ENCODE data around the gene AGPAT4. TPM values are rescaled to one million over a fixed set of nuclear protein-coding genes. Genes with fewer than 3 reads are reported as not detected.
"Not testable (repeated sequence)": the region's sequence is repeated elsewhere in the genome, so short reads cannot be mapped to it uniquely, and the experiment has no call there.

AGPAT4 gene
- total RNA-seq, 4 donors from 2014 or later: 7.2 to 20.2 (median 12.5) TPM

- DNase-seq (ENCODE audit: low spot score): no peak
- peak; percentile 33 for ATAC-seq (ENCODE audit: low FRiP score)
- TF ChIP-seq CTCF (IDR thresholded peaks at IDR 0.05): no peak
Observed at GRCh38 chr6:161186173-161186769, 87.6 kb downstream of the AGPAT4 start.

- no peak for ATAC-seq (ENCODE audit: low FRiP score)
- TF ChIP-seq CTCF (IDR thresholded peaks at IDR 0.05): no peak
- no peak for DNase-seq (ENCODE audit: low spot score)
Observed at GRCh38 chr6:161181121-161181520, 92.7 kb downstream of the AGPAT4 start.

- not testable (repeated sequence) for DNase-seq (ENCODE audit: low spot score); ATAC-seq (ENCODE audit: low FRiP score)
Observed at GRCh38 chr6:161178155-161178554, 95.7 kb downstream of the AGPAT4 start.

- DNase-seq (ENCODE audit: low spot score); ATAC-seq (ENCODE audit: low FRiP score): not testable (repeated sequence)
Observed at GRCh38 chr6:161176428-161176827, 97.4 kb downstream of the AGPAT4 start.

- ATAC-seq (ENCODE audit: low FRiP score); DNase-seq (ENCODE audit: low spot score): not testable (repeated sequence)
Observed at GRCh38 chr6:161172769-161173168, 101.1 kb downstream of the AGPAT4 start.

GRCh38 chr6:161171207-161171606 is 102.7 kb downstream of the AGPAT4 start:
- TF ChIP-seq CTCF (IDR thresholded peaks at IDR 0.05): no peak
- ATAC-seq (ENCODE audit: low FRiP score): no peak
- DNase-seq (ENCODE audit: low spot score): no peak

GRCh38 chr6:161169696-161170095 is 104.2 kb downstream of the AGPAT4 start:
- ATAC-seq (ENCODE audit: low FRiP score): no peak
- DNase-seq (ENCODE audit: low spot score): no peak
- no peak for TF ChIP-seq CTCF (IDR thresholded peaks at IDR 0.05)

- no peak for ATAC-seq (ENCODE audit: low FRiP score)
- no peak for TF ChIP-seq CTCF (IDR thresholded peaks at IDR 0.05)
Observed at GRCh38 chr6:161169035-161169434, 104.8 kb downstream of the AGPAT4 start.

More at GRCh38 chr6:161169035-161169434, 104.8 kb downstream of the AGPAT4 start:
- DNase-seq (ENCODE audit: low spot score): no peak
